ENCODE results near the gene TTPAL.

Gene TTPAL, protein sequence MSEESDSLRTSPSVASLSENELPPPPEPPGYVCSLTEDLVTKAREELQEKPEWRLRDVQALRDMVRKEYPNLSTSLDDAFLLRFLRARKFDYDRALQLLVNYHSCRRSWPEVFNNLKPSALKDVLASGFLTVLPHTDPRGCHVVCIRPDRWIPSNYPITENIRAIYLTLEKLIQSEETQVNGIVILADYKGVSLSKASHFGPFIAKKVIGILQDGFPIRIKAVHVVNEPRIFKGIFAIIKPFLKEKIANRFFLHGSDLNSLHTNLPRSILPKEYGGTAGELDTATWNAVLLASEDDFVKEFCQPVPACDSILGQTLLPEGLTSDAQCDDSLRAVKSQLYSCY

DNA sequence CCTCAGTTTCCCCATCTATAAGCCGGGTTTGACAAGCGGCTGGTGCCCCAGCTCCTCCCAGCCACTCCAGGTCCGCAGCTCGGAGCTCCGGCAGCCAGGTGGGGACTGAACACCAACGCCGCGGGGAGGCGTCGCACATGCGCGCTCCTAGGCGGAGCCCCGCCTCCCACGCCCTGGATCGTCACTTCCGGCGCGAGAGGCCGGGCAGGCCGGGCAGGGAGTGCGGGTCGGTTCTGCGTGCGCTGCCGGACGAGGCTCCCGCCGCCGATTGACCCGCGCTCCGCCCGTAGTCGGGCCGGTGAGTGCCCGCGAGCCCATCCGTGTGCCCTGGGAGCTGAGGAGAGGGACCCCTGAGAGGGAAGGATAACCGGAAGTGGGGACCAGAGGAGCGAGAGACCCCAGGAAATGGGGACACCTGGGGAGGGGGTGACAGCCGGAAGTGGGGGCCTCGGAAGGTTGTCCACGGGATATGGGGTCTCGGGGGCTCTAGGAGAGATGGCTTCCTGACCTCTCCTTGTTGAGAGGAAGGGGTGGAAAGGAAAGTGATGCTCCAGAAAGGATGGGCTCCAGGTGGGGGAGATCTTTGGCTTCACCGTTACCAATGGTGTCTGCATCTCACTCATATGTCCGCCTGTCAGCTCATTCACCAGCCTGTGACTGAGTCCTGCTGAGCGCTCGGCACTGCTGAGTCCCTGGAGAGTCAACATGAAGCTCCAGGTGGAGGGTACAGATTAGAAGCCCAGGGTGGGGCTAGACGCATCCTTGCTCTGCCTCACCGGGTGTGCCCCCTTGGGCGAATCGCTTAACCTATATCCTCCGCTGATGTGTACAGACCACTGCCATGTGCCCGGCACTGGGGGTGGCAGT lies at the start of gene TTPAL:
TTPAL (plus strand) TSS at position 181 of the 867 bp plus-strand sequence. CDS start 4,126 bp downstream, outside the sequence.
- DNase-seq (ENCODE audit: low read depth, low spot score) = peak; percentile 95

DNA sequence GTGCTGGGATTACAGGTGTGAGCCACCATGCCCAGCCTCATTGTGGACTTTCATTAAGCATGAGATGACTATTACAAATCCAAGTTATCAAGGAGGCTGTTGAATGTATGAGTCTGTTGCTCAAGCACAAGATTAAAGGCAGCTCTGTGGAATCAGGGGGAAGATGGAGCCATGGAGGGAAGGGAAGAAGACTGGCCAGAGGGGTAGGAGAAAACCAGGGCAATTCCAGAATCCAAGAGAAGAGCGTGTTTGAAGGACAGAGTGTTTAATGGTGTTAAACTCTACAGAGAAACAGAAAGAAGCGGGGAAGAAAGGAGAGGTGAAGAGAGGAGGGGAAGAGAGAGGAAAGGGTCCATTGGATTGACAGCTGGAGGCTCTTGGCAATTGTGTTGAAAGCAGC lies 49.8 kb upstream of the TTPAL start:
- no peak for DNase-seq (ENCODE audit: low read depth, low spot score)

DNA sequence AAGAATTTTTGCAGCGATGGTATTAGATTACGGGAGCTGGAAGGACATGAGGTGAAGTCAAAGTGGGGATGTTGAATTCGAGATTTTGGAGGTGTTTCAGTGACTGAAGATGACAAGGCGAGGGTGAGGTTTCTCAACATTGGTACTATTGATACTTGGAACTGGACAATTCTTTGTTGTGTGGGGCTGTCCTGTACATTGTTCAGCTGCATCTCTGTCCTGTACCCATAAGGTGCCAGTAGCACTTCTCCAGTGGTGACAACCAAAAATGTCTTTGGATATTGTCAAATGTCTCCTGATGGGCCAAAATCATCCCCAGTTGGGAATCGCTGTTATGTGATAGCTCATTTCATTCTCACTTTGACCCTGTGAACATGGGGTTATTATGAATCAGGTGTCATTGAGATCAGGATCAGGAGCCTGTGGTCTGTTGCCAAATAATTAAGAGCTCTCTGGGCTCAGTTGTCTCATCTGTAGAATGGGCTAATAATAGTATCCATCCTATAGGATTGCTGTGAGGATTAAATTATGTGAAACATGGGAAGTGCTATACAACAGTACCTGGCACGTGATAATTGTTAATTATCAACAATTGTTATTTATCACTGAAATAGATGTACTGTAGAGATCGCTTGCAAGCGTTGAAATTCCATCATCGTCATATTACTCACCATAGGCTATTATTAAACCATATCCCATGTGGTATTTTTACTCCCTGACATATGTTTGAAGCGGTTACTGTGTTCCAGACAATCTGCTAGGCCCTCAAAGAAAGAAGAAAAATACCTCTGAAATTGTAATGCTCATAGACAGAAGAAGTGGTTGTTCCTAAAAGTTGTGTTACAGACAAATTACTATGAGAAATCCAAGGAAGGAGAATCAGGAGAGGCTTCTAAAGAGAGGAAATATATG lies 48.5 kb upstream of the TTPAL start:
- DNase-seq (ENCODE audit: low read depth, low spot score) = no peak

DNA sequence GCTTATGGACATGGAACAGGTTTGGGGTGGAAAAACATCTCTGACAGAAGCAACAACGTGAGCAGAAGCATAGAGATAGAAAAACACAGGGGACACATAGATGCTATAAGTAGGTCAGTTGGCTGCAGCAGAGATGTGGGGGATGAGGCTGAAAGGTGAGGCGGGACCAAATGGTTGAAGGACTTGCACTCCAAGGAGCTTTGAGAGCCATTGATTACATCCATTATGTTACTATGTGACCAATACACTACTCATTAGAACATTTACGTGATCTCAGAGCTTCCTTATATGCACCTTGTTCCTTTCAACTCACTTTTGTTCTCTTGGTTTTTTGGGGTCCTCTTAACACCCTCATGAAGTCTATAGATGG lies 47.9 kb upstream of the TTPAL start:
- DNase-seq (ENCODE audit: low read depth, low spot score) = no peak

DNA sequence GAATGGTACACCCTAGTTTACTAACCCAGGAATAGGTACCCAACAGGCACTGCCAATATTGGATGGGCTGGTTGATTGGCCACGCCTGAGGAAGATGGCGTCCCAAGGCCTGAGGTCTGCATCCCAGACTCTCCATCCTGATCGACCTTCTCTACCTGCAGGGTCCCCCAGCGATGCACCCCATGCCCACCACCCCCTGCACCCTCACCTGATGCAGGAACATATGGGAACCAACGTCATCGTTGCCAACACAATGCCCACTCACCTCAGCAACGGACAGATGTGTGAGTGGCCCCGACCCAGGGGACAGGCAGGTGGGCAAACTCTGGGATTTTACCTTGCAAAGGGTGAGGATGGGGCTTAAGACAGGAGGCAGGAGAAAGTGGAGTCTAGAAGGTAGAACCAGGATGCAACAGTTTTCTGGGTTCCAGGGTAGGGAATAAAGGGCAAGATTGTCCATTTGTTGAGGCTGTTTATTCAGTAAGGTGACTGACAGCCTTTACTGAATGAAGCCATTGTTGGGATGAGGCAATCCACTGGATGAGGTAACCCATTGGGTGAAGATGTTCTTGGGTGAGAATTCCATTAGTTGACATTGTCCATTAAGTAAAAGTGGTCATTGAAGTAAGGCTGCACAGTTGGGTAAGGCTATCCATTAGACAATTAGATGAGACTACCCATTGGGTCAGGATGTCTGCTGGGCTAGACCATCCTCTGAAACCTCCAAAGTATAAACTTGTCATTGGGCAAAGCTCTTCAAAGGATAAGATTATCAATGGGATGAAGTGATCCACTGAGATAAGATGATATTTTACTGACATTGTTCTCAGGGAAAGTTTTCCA lies 47.3 kb upstream of the TTPAL start:
- DNase-seq (ENCODE audit: low read depth, low spot score) = no peak

DNA sequence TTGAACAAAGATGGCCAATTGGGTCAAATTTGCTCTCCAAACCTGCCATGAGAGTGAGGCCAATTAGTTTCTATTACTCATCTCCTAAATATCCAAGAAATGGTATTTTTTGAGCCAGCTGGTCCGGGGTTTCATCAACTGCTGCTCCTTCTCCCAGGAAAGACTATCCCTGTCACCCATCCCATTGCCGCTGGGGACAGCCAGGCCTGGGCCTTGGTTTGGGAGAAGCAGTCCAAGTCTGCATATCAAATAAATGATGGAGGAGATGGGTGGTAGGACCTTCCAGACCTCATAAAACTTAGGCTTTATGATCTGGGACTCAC lies 46.7 kb upstream of the TTPAL start:
- DNase-seq (ENCODE audit: low read depth, low spot score) = no peak

DNA sequence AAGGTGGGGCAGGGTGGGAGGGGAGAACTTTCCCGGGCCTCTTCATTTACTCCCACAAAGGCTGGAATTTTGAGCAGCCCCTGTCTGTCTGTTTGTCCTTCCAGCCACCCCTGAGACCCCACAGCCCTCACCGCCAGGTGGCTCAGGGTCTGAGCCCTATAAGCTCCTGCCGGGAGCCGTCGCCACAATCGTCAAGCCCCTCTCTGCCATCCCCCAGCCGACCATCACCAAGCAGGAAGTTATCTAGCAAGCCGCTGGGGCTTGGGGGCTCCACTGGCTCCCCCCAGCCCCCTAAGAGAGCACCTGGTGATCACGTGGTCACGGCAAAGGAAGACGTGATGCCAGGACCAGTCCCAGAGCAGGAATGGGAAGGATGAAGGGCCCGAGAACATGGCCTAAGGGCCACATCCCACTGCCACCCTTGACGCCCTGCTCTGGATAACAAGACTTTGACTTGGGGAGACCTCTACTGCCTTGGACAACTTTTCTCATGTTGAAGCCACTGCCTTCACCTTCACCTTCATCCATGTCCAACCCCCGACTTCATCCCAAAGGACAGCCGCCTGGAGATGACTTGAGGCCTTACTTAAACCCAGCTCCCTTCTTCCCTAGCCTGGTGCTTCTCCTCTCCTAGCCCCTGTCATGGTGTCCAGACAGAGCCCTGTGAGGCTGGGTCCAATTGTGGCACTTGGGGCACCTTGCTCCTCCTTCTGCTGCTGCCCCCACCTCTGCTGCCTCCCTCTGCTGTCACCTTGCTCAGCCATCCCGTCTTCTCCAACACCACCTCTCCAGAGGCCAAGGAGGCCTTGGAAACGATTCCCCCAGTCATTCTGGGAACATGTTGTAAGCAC lies 46.0 kb upstream of the TTPAL start:
- DNase-seq (ENCODE audit: low read depth, low spot score) = no peak

DNA sequence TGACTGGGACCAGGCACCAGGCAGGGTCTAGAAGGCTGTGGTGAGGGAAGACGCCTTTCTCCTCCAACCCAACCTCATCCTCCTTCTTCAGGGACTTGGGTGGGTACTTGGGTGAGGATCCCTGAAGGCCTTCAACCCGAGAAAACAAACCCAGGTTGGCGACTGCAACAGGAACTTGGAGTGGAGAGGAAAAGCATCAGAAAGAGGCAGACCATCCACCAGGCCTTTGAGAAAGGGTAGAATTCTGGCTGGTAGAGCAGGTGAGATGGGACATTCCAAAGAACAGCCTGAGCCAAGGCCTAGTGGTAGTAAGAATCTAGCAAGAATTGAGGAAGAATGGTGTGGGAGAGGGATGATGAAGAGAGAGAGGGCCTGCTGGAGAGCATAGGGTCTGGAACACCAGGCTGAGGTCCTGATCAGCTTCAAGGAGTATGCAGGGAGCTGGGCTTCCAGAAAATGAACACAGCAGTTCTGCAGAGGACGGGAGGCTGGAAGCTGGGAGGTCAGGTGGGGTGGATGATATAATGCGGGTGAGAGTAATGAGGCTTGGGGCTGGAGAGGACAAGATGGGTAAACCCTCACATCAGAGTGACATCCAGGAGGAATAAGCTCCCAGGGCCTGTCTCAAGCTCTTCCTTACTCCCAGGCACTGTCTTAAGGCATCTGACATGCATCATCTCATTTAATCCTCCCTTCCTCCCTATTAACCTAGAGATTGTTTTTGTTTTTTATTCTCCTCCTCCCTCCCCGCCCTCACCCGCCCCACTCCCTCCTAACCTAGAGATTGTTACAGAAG lies 45.2 kb upstream of the TTPAL start:
- no peak for DNase-seq (ENCODE audit: low read depth, low spot score)

DNA sequence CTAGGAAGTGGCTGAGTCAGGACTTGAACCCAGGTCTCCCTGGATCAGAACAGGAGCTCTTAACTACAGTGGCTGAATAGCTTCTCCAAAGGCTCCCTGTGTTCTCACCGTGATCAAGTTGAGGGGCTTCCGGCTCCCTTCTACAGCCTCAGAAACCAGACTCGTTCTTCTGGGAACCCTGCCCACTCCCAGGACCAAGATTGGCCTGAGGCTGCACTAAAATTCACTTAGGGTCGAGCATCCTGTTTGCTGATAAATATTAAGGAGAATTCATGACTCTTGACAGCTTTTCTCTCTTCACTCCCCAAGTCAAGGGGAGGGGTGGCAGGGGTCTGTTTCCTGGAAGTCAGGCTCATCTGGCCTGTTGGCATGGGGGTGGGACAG lies 44.6 kb upstream of the TTPAL start:
- no peak for DNase-seq (ENCODE audit: low read depth, low spot score)

DNA sequence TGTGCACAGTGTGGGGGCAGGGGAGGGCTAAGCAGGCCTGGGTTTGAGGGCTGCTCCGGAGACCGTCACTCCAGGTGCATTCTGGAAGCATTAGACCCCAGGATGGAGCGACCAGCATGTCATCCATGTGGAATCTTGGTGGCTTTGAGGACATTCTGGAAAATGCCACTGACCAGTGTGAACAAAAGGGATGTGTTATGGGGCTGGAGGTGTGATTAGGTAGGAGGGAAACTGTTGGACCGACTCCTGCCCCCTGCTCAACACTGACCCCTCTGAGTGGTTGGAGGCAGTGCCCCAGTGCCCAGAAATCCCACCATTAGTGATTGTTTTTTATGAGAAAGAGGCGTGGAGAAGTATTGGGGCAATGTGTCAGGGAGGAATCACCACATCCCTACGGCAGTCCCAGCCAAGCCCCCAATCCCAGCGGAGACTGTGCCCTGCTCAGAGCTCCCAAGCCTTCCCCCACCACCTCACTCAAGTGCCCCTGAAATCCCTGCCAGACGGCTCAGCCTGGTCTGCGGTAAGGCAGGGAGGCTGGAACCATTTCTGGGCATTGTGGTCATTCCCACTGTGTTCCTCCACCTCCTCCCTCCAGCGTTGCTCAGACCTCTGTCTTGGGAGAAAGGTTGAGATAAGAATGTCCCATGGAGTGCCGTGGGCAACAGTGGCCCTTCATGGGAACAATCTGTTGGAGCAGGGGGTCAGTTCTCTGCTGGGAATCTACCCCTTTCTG lies 44.0 kb upstream of the TTPAL start:
- peak; percentile 37 for DNase-seq (ENCODE audit: low read depth, low spot score)

DNA sequence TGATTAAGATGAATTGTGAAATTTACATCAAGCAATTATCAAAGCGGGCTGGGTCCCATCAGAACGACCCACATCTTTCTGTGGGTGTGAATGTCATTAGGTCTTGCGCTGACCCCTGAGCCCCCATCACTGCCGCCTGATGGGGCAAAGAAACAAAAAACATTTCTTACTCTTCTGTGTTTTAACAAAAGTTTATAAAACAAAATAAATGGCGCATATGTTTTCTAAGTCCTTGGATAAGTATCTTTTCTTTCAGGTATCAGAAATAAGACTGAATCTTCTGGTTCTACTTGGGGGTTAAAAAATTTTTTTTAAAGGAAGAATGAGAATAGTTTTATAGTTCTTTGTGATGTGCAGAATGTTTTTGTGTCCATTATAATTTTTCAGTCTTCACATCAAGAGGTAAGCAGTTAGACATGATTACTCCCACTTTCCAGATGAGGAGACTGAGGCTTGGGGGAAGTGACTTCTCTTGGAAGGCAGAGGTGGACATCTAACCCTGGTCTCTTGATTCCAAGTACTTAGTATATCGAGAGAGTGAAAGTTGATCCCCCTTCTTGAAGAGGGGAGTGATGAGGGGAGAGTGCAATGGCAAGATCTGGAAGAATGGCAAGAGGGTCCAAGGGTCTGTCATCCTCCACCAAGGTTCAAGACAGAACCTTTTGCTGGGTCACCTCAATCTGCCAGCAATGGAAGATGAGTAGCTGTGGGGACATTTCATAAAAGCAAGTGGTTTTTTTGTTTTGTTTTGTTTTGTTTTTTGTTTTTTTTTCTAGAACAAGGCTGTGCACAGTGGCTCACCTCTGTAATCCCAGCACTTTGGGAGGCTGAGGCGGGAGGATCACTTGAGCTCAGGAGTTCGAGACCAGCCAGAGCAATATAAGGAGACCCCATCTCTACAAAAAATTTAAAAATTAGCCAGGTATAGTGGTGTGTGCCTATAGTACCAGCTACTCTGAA lies 42.8 kb upstream of the TTPAL start:
- no peak for DNase-seq (ENCODE audit: low read depth, low spot score)

DNA sequence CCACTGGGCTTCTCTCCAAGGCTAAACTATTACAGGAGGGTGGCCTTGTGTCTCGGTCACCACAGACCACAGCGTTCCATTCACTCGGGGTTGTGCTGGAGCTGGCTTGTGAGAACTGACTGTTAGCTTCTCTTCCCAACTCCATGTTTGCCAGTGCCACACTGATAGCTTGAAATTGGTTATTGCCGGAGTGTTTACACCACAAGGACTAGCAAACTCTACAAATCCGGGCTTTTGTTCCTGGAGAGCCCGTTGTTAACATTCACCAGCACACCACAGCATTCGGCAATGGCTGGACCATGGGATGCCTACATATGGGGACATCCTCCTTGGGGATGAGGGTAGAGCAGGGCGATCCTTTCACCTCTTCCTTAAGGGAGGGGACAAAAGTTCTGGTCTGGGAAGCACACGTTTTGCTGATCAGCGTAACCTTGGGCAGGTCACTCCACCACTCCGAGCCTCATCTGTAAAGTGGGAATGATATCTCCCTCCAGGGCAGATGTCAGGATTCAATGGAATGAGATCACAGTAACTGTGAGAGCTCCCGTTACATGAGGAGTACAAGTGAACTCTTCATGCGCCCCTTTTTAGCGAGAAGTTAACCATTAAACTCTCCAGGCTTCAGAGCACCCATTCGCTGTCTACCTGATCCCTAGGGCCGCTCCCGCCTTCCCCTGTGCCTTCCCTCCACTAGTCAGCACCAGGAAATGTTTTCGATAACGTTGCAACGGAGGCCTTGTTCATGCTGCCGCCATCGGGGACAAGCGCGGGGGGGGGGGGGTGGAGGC lies 41.7 kb upstream of the TTPAL start:
- DNase-seq (ENCODE audit: low read depth, low spot score) = no peak

DNA sequence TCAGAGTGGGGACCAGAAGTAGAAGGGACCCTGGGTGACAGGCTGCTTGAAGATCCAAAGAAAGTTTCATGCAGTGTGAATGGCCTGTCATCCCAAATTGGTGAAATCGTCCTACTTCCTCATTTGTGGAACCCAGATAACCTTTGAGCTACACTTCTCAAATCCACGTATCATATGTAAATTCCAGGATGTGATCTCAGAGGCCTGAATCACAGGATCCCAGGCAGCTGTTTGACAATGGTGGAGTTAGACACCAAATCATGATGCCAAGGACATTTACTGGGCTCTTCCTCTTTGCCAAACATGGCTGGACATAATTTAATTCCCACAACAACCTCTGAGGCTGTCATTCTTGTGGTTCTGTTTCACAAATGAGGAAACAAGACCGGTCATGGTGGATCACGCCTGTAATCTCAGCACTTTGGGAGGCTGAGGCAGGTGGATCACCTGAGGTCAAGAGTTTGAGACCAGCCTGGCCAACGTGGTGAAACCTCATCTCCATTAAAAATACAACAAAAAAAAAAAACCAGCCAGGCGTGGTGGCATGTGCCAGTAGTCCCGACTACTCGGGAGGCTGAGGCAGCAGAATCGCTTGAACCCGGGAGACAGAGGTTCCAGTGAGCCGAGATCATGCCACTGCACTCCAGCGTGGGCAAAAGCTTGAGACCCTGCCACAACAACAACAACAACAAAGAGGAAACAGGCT lies 39.9 kb upstream of the TTPAL start:
- DNase-seq (ENCODE audit: low read depth, low spot score) = no peak

DNA sequence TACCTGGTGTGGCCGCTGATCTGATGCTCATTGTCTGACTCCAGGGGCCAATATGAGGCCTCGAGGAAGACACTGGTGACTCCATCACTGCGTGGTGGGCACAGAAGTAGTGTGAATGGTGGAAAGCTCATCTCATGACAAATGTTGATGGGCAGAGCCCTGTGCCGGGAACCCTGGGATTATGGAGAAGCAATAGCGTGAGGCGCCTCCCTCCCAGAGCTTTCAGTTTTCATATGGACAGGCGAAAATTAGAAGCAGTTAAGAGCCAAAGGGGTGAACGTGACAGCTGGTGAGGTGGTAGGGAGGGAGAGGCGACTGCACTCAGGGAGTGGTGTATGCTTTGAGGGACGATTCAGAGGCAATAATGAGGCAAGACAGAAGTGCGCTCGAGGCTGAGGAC lies 39.3 kb upstream of the TTPAL start:
- no peak for DNase-seq (ENCODE audit: low read depth, low spot score)

DNA sequence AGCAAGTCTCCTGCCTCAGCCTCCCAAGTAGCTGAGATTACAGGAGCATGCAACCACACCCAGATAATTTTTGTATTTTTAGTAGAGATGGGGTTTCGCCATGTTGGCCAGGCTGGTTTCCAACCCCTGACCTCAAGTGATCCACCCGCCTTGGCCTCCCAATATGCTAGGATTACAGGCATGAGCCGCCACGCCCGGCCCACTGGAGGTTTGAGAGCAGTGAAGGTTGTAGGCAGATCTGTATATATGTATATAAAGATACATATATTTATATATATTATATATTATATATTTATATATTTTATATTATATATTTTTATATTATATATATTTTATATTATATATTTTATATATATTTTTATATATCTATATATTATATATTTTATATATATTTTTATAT lies 38.2 kb upstream of the TTPAL start:
- DNase-seq (ENCODE audit: low read depth, low spot score) = no peak

DNA sequence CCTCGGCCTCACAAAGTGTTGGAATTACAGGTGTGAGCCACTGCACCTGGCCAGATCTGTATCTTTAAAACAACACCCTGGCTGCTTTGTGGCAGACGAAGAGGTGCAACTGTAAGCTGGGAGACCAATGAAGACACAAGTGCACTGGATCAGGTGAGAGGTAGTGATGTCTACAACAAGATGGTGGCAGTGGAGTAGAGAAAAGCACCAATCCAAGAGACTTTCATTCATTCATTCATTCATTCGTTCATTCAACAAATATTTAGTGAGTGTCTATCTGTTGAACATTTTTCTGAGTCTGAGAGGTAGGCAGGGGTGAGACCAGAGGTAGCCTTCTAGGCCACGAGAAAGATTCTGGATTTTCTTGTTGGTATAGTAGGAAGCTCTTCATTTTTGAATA lies 36.9 kb upstream of the TTPAL start:
- DNase-seq (ENCODE audit: low read depth, low spot score) = no peak
